Stimulated activated CD4-positive, alpha-beta T cell treated with anti-CD3 and anti-CD28 coated beads, Interleukin-1b, Interleukin-23, amount 100 ng/mL, for 1 hour (primary cell): ENCODE results near the gene FAM184A.
"Not testable (repeated sequence)": the region's sequence is repeated elsewhere in the genome, so short reads cannot be mapped to it uniquely, and the experiment has no call there.

Experiments
- DNase-seq, 2 donors: peaks; one replicate each; pipeline ENCODE4 v3.0.0-alpha.2; 2020; ENCODE audit warnings: low read depth in 2 of 2

Gene FAM184A

DNA sequence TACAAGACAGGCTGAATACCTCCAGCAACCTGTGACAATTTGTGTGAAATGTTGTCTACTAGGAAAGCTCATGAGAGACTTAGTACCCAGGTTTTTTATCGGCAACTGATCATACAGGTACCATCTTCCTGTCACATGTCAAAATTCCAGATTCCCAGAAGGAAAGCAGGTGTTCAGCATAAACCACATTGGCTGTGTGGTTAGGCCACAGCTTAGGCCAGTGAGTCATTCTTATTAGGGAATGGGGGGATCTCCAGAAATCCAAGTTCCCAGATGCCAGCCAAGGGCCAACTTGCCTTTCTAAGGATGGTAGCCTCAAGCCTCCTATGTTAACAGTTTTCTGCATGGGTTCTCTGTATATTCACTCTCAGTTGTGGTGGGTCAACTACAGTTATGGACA, 65.9 kb downstream of the FAM184A start:
- no peak for DNase-seq

GRCh38 chr6:119009266-119009665, 69.2 kb downstream of the FAM184A start:
- not testable (repeated sequence) for DNase-seq

GRCh38 chr6:119006974-119007373, 71.5 kb downstream of the FAM184A start:
- DNase-seq, result no peak

GRCh38 chr6:119002069-119002468, 76.4 kb downstream of the FAM184A start:
- no peak for DNase-seq

- no peak for DNase-seq
Observed at GRCh38 chr6:118999494-119000040, 78.9 kb downstream of the FAM184A start.

DNA sequence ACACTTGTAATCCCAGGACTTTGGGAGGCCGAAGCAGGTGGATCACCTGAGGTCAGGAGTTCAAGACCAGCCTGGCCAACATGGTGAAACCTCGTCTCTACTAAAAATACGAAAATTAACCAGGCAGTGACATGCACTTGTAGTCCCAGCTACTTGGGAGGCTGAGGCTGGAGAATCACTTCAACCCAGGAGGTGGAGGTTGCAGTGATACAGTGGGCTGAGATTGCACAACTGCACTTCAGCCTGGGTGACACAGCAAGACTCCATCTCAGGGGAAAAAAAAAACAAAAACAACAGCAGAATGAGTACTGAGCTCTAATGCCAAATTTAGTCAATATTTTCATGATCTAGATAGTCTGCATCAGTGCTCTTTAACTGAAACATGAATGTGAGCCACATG, 81.0 kb downstream of the FAM184A start:
- not testable (repeated sequence) for DNase-seq

DNA sequence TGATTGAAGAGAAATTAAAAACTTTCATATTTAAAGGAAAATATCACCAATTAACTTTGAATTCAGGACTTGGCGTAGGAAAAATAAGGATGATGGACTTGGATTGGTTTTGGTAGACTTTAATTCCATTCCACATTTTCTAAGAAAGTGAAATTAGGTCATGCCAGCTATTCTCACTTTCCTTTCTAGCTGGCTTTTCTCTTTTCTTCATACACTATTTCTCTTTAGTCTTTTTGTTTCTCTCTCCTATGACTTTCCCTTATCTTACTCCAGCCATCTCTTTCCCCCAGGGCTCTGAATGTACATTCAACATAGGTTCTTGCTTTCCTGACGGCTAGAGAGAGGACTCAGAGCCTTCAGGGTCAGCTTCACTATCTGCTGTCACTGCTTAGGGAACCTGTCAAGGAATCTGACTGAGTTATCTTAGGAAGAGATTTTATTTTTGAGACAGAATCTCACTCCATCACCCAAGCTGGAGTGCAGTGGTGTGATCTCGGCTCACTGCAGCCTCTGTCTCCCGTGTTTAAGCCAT, 82.1 kb downstream of the FAM184A start:
- no peak for DNase-seq

GRCh38 chr6:118993803-118994251, 84.6 kb downstream of the FAM184A start:
- no peak for DNase-seq

DNA sequence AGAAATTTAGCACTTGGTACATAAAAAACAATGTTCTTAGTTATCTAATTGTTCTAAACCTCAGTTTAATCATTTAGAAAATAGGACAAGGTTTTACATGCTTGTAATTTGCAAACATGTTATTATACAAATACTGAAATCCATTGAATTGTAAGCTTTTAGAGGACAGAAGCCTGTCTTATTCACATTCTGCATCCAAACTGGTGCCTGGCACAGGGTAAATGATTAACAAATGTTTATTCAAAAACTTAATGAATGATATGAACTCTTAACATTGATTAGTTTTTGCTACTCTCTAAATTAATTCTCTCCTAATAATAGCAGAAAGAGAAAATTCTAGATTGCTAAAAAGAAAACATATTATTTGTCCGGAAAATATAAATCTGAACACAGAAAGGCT, 85.1 kb downstream of the FAM184A start:
- no peak for DNase-seq

GRCh38 chr6:118992186-118992795, 86.2 kb downstream of the FAM184A start:
- no peak for DNase-seq

DNA sequence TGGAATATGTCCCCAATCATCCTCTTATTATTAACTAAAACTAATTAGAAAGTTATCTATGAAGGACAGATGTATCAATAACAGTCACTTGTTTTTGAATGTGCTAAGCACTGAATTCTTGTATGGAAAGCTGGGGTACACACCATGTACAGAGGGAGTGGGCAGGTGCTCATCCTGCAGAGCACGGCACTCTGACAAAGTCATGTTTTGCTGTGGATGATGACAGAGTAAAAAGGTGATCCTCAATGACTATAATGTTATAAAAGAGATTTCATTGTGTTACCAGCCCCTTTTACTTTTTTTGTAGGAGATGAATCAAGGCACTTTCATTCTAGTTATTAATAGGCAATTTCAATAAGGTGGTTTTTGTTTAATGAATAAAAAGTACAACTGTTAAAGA, 92.2 kb downstream of the FAM184A start:
- no peak for DNase-seq

DNA sequence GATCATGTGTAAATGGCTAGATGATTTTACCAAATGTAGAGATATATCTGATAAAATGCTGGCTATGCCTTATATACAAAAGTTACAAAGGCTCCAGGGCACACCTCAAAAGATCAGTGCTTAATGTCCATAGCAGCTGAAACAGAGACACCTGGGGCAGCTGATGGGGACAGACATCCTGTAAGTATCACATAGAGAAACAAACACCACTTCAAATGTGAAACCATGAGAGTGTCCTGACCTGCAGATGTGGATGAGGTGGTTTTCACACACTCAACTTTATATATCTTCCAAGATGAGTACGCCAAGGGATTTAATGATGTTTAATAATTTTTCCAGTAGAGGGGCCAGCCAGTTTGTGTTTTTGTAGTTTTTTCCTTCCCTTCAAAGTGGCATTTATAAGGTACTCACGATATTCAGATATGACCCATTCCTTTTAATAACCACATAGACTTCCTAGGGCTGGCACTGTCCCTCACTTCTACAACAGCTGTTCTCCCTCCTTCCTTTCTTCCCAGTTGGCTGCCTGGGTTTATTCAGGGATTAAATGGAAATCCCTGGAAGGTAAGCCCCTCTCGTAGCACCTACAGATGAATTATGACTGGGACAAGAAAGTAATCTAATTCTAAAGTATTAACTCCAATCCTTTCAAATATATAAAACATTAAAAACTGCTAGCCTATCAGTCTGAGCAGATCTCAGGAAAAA, 93.2 kb downstream of the FAM184A start:
- DNase-seq, result no peak

GRCh38 chr6:118984342-118984741, 94.1 kb downstream of the FAM184A start:
- DNase-seq, result no peak

- DNase-seq, result no peak
Observed at GRCh38 chr6:118982575-118982911, 95.9 kb downstream of the FAM184A start.

GRCh38 chr6:118981884-118982574, 96.4 kb downstream of the FAM184A start:
- DNase-seq, result no peak

DNA sequence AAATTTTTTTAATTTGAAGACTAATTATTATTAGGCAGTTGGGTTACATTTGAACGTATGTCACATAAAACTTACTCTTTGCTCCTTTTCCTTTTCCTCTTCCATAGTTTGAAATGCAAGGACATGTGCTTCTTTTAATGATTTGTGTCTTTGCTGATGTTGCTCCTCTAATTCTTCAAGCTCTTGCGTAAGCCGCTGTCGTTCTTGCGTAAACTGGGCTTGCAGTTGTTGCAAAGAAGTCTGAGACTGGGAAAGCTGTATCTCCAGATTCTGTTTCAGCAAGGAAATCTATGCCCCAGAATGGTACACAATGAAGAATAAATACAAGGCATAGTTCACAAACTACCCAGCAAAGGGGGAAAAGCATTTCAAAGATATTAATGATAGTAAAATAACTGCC, 98.4 kb downstream of the FAM184A start:
- DNase-seq, result no peak

GRCh38 chr6:118974790-118975189, 103.7 kb downstream of the FAM184A start:
- DNase-seq, result no peak

DNA sequence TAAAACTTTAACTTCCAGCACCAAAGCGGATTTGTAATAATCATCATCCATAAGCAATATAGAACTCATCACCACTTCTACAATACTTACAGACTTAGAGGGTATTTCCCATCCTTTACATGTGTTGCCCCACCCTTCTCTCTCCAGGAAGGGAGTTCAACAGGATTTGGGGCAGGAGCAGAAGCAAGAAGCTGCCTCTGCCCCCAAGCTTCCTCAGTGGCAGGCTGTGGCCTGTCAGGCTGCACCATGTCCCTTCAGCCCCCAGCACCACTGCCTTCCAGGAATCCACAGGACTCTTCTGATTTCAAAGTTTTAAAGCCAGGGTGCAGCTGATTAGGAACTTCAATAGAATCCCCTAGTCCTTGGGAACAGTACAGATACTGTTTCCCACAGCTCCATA, 106.8 kb downstream of the FAM184A start:
- no peak for DNase-seq

GRCh38 chr6:118970866-118971265, 107.6 kb downstream of the FAM184A start:
- DNase-seq, result no peak

GRCh38 chr6:118968416-118968815, 110.0 kb downstream of the FAM184A start:
- DNase-seq, result no peak

DNA sequence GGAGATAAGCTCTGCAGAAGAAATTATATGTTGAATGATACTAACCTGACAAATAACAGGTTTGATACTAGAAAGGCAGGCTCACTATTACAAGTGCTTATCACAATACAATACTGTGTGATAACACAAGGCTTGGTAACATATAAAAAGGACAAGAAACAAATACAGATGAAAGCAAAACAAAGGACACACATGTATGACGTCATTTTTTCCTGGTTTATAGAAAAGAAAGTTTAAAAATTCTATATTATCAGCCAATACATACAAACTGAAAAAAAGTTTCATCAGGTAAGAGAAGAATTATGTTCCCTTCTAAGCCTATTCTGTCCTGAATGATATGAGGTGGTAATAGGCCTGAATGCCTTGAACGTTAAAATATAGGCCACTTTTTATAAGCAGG, 111.2 kb downstream of the FAM184A start:
- no peak for DNase-seq

DNA sequence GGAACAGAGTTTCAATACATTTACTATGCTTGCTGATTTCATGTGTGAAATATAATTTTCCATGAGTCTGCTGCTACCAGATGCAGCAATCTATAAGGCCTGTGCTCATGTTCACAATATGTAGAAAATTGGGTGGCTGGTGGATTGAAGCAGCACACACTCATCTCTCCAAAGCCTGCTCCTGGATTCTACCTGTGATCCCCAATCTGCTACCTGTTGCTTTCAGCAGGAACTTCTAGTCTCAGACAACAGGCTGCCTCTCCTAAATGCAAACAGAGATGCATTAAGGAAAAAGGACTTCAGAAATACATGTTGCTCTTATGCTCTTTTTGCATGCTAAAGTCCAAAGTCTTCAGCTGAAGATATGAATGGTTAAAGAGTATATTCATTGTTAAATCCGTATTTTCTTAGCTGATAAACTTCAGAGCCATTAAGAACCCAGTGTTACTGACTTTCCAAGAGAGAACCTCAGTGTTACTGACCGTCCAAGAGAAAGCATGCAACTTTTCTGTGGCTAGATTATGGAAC, 112.6 kb downstream of the FAM184A start:
- DNase-seq, result no peak
